ENCODE data around the gene EDDM13.

EDDM13 gene

GRCh38 chr19:56350416-56351045, 78.0 kb downstream of the EDDM13 start:
- Histone ChIP-seq H4K20me1 (ENCODE audit: insufficient read depth, low read length, poor library complexity, severe bottlenecking) (no peaks in the 10 kb centered on the region), H2AFZ (ENCODE audit: low read length) (no peak overlapping the region), H3K9me3 (ENCODE audit: insufficient read depth, low read depth, low read length) (no peaks in the 10 kb centered on the region), H3K27me3 (ENCODE audit: insufficient read depth, low read length, poor library complexity, severe bottlenecking) (no peaks in the 10 kb centered on the region), H3F3A (ENCODE audit: low read depth) (no peaks in the 10 kb centered on the region), H3K9me2 (replicated peaks; ENCODE audit: low read depth, low read length) (no peaks in the 10 kb centered on the region), H3K4me1 (ENCODE audit: insufficient read depth, low read length, poor library complexity, severe bottlenecking) (no peaks in the 10 kb centered on the region), H3K36me3 (ENCODE audit: insufficient read depth, low read length) (no peaks in the 10 kb centered on the region), H3K4me2 (ENCODE audit: low read depth, low read length, poor library complexity, severe bottlenecking) (no peak overlapping the region), H3K4me3 (ENCODE audit: low read length, poor library complexity, severe bottlenecking) (no peak overlapping the region), H3K79me2 (ENCODE audit: insufficient read depth, low read length) (no peaks in the 10 kb centered on the region), H3K9ac (ENCODE audit: low read depth, low read length, poor library complexity, severe bottlenecking) (no peak overlapping the region)
- TF ChIP-seq, protein P1, sequence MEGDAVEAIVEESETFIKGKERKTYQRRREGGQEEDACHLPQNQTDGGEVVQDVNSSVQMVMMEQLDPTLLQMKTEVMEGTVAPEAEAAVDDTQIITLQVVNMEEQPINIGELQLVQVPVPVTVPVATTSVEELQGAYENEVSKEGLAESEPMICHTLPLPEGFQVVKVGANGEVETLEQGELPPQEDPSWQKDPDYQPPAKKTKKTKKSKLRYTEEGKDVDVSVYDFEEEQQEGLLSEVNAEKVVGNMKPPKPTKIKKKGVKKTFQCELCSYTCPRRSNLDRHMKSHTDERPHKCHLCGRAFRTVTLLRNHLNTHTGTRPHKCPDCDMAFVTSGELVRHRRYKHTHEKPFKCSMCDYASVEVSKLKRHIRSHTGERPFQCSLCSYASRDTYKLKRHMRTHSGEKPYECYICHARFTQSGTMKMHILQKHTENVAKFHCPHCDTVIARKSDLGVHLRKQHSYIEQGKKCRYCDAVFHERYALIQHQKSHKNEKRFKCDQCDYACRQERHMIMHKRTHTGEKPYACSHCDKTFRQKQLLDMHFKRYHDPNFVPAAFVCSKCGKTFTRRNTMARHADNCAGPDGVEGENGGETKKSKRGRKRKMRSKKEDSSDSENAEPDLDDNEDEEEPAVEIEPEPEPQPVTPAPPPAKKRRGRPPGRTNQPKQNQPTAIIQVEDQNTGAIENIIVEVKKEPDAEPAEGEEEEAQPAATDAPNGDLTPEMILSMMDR (conservative IDR thresholded peaks at IDR 0.05; ENCODE audit: low read length), result peak; percentile 80
- no peak for TF ChIP-seq EZH2phosphoT487 (IDR thresholded peaks at IDR 0.05; ENCODE audit: borderline replicate concordance)

- Histone ChIP-seq H2AFZ (ENCODE audit: low read length) (no peak overlapping the region), H3K9me2 (replicated peaks; ENCODE audit: low read depth, low read length) (no peaks in the 10 kb centered on the region), H3K4me2 (ENCODE audit: low read depth, low read length, poor library complexity, severe bottlenecking) (no peak overlapping the region), H3K9me3 (ENCODE audit: insufficient read depth, low read depth, low read length) (no peaks in the 10 kb centered on the region), H3K4me1 (ENCODE audit: insufficient read depth, low read length, poor library complexity, severe bottlenecking) (no peaks in the 10 kb centered on the region), H3K27me3 (ENCODE audit: insufficient read depth, low read length, poor library complexity, severe bottlenecking) (no peaks in the 10 kb centered on the region), H3K4me3 (ENCODE audit: low read length, poor library complexity, severe bottlenecking) (no peak overlapping the region), H4K20me1 (ENCODE audit: insufficient read depth, low read length, poor library complexity, severe bottlenecking) (no peaks in the 10 kb centered on the region), H3K9ac (ENCODE audit: low read depth, low read length, poor library complexity, severe bottlenecking) (no peak overlapping the region), H3K36me3 (ENCODE audit: insufficient read depth, low read length) (no peaks in the 10 kb centered on the region), H3K79me2 (ENCODE audit: insufficient read depth, low read length) (no peaks in the 10 kb centered on the region), H3F3A (ENCODE audit: low read depth) (no peaks in the 10 kb centered on the region)
- TF ChIP-seq, protein P1 (conservative IDR thresholded peaks at IDR 0.05; ENCODE audit: low read length), result no peak
- no peak for TF ChIP-seq EZH2phosphoT487 (IDR thresholded peaks at IDR 0.05; ENCODE audit: borderline replicate concordance)
Observed at GRCh38 chr19:56351208-56351607, 78.7 kb downstream of the EDDM13 start.

DNA sequence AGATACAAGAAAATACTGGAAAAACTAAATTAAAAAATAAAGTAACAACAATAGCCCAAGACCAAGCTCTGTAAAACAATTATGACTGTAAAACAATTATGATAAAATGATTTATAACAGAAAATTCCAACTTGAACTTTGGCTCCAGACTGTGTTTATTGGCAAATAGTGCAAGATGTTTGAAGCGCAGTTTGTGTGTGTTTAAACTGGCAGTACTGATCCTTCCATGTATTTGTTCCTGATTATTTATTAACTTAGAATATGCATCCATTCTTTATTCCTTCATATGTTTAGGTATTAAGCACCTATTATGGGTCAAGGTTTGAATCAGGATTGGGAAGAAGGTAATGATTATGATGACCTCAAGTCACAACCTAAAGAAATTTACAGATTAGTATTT, 83.0 kb downstream of the EDDM13 start:
- H3K9me2 ChIP-seq (replicated peaks; ENCODE audit: low read depth, low read length), result no peaks in the 10 kb centered on the region
- H2AFZ ChIP-seq (ENCODE audit: low read length), result no peak overlapping the region

More for the DNA sequence above, 83.0 kb downstream of the EDDM13 start:
- no peak overlapping the region for H3K4me2 ChIP-seq (ENCODE audit: low read depth, low read length, poor library complexity, severe bottlenecking)
- H3K9me3 ChIP-seq (ENCODE audit: insufficient read depth, low read depth, low read length), result no peaks in the 10 kb centered on the region
- no peaks in the 10 kb centered on the region for H3K36me3 ChIP-seq (ENCODE audit: insufficient read depth, low read length)
- H3K27me3 ChIP-seq (ENCODE audit: insufficient read depth, low read length, poor library complexity, severe bottlenecking), result no peaks in the 10 kb centered on the region
- TF ChIP-seq, protein P1 (conservative IDR thresholded peaks at IDR 0.05; ENCODE audit: low read length), result no peak
- TF ChIP-seq EZH2phosphoT487 (IDR thresholded peaks at IDR 0.05; ENCODE audit: borderline replicate concordance), result no peak
- H3K79me2 ChIP-seq (ENCODE audit: insufficient read depth, low read length), result no peaks in the 10 kb centered on the region
- H3F3A ChIP-seq (ENCODE audit: low read depth), result no peaks in the 10 kb centered on the region
- no peak overlapping the region for H3K9ac ChIP-seq (ENCODE audit: low read depth, low read length, poor library complexity, severe bottlenecking)
- no peaks in the 10 kb centered on the region for H4K20me1 ChIP-seq (ENCODE audit: insufficient read depth, low read length, poor library complexity, severe bottlenecking)
- H3K4me1 ChIP-seq (ENCODE audit: insufficient read depth, low read length, poor library complexity, severe bottlenecking), result no peaks in the 10 kb centered on the region
- H3K4me3 ChIP-seq (ENCODE audit: low read length, poor library complexity, severe bottlenecking), result no peak overlapping the region
